HG03575 (cell line): Measurements from ENCODE around the gene IGFBPL1.
"Not testable (repeated sequence)": the region's sequence is repeated elsewhere in the genome, so short reads cannot be mapped to it uniquely, and the experiment has no call there.

Experiments used
- ATAC-seq: cut with Tn5 transposase; IDR thresholded peaks from one replicate; pipeline ENCODE4 v1.9.1; 2021; ENCODE audit not compliant: unreplicated experiment, insufficient number of reproducible peaks, low FRiP score; ENCODE audit errors: extremely low read depth

The IGFBPL1 gene

GRCh38 chr9:38423973-38424843 is at the start of gene IGFBPL1:
Gene IGFBPL1, minus strand, starts transcription at chr9:38424454. Its CDS starts 30 bp downstream, at chr9:38424424.
- ATAC-seq, result no peak

DNA sequence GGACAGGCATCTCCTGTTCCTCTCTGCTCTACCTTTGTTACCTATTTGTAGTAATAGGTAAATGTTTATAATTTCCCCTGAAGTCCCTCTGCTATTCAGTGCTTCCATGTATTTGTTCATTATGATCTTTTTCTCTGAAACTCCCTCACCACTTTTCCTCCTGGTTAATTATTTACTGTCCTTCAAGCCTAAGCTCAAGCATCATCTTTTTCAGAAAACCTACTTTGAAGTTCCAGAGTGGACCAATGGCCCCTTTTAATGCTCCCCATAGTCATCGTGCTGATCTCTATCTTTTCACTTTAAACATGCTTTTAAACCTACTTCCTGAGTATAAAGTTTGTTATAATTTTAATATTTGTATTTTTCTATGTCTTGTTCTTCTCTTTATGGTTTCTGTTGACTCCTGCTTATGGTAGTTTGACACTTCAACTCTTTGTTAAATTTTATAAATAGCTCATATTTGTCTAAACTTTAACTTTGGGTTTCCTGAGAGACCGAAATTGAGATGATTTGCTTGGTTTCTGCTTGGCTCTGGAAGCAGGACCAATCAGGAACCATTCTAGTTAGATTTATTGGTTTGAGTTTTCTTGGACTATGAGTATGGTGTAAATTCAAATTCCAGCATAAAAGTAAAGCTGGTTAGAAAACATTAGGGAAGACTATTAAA is 48.5 kb upstream of the IGFBPL1 start:
- not testable (repeated sequence) for ATAC-seq

- ATAC-seq, result no peak
Observed at GRCh38 chr9:38467404-38467803, 43.1 kb upstream of the IGFBPL1 start.

DNA sequence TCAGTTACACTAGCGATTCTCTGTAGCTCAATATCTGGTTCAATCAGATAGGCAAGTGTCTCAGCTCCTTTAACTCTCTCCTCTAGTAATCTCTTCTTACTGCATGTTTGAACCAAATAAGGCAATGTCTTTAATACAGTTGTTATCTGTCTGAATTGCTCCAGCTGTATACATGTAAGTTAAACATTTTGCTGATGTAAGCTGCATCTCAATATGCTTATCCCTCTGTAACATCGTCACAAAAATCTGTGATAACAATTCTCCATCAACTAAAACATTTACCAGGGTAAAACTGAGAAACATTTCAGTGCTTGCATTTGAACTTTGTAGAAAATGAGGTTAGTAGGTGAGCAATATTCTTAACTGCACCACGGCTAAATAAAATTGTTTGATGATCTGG is 29.6 kb upstream of the IGFBPL1 start:
- ATAC-seq, result no peak

- no peak for ATAC-seq
Observed at GRCh38 chr9:38451162-38451561, 26.9 kb upstream of the IGFBPL1 start.

DNA sequence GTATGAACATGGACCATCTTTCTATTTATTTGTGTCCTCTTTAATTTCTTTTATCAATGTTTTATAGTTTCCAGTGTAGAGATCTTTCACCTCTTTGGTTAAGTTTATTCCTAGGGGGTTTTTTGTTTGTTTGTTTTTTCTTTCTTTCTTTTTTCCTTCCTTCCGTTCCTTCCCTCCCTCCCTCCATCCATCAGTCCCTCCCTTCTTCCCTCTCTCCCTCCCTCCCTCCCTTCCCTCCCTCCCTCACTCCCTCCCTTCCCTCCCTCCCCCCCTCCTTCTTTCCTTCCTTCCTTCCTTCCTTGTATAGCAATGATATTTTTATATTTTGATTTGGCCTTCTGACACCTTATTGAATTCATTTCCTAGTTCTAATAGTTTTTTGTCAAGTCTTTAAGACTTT is 23.4 kb upstream of the IGFBPL1 start:
- no peak for ATAC-seq

DNA sequence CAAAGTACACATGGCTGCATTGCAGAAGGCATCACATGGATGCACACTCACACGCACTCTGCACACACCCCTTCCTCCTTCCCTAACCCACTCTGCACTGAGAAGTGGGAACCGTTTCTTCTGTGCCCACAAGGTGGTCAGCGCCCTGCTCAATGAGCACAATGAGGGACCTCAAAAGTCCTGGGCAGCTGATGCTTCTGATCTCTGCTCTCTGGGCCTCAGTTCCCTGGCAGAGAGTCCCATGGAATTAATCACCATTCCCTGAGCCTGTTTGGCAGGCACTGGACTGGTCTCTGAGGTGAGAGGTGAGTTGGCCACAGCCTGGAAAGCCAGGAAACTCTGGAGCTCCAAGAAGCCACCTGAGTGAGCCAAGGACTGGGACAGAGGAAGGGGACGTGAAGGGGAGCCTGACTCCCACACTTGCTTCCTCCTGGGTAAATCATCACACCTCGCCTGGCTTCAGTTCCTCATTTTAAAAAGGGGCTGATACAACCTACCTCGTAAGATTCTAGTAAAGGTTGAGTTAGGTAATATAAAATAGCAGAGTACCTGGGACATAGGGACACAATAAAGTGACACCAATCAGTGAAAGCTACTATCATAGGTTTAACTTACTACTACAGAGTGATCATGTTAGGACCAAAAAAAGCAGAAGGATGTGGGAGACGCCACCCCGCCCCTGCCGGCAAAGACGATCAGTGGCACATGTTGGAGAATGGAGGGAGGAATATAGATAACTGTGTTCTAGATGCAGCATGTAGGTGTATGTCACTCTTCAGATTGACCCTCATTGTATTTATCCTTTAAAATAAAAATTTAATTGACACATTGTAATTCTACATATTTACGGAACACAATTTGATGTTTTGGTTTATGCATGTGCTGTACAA is 21.1 kb upstream of the IGFBPL1 start:
- no peak for ATAC-seq

DNA sequence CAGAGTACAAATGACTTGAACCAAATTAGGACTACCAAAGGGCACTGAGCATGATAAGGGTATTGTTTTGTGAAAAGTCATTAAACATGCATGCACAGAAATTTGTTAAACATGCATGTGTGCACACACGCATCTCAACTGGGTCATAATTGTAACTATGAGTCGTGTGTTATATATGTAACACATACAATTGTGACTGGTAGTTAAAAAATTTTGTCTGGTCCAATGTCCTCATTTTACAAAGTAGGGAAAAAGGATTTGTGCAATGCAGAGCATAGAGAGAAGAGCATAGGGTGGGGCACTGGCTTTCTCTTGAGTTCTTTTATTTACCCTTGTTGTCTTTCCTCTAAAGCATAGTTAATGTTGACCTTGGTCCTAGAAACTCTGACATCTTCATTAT is 19.3 kb upstream of the IGFBPL1 start:
- no peak for ATAC-seq

DNA sequence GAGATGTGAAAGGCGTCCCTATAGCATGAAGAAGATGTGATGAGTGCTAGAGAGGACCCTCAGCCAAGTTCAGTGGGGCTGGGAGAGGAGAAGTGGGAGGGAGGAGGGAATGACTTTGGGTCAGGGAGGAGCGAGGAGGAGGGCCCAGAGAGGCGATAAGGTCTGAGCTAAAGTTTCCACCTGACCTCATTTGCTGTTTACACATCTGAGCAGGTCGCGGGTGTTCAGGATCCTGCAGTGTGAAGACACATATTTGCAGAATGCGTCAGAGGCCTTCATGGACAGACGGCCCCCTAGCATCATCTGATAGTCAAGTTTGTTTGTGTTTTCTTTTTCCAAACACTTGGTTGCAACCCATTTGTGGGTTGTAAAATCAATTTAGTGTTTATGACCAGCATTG is 18.9 kb upstream of the IGFBPL1 start:
- ATAC-seq, result no peak

DNA sequence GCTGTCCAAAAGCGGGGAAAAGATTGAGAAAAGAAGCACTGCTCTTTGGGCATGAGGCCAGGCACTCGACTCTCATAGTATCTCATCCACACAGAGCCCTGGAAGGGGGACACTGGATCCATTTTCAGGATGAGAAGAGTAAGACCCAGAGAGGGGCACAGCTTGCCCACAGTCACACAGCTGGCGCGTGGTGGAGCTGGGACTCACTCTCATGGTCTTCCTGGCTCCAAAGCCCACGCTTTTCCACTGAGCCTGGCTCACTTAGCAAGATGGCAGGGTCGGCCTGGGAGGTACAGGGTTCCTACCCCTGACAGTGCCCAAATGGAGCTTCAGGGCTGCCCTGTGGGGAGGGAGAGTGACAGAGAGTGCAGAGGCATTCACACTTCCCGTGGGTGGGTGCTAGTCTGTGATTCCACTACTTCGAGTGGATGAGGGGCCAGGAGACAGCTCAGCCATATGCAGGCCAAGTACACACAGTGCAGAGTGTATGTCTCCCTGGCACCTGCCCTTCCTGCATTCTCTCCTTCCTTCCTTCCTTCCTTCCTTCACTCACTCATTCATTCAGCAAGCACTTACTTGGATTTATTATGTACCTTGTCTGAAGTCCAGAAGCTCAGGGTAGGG is 18.3 kb upstream of the IGFBPL1 start:
- ATAC-seq, result no peak

DNA sequence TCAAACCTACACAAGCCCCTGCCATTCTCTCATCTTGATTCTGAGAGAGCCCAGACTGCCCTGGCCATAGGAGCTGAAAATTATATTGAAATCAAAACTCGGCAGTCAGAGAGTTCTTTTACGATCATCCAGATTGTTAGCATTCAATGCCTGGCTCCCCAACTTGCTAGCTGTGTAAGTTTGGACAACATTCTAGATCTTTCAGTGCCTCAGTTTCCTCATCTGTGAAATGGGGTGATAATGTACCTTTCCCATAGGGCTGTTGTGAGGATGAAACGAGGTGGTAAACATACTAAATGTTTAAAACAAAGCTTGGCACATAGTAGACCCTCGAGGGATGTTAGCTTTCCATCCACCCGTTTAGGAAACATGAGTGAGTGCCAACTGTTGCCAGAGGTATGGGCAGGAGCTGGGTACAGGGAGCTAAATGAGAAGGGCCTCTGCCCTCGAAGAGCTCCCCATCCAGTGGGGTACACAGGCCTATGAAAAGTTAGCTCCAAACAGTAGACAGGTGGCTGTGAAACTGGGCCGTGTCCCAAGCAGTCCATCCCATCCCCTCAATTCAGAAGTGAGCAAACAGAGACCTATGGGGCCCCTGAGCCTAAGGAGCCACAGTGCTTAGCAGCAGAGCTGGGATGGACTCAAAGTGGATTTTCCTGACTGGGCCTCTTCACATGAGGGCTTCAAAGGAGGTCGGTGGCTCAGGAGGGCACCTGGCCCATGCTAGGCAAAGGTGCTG is 17.3 kb upstream of the IGFBPL1 start:
- ATAC-seq, result no peak

- ATAC-seq, result no peak
Observed at GRCh38 chr9:38440516-38440915, 16.3 kb upstream of the IGFBPL1 start.

DNA sequence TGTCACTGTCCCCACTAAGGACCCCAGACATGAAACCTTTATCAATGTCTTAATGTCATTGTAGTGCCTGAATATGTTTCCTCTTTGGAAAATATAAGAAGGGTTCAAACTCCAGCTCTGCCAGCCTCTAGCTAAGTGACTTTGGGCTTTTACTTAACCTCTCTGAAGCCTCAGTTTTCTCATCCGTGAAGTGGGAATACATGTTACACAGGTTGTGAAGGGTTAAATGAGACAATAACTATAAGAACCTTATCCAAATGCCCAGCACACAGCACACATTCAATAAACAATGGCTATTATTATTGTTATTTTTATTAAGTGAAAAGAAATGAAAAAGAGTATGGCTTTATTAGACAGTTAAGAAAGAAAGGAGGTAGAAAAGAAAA is 15.7 kb upstream of the IGFBPL1 start:
- ATAC-seq, result no peak

- ATAC-seq, result no peak
Observed at GRCh38 chr9:38439291-38439915, 15.1 kb upstream of the IGFBPL1 start.

DNA sequence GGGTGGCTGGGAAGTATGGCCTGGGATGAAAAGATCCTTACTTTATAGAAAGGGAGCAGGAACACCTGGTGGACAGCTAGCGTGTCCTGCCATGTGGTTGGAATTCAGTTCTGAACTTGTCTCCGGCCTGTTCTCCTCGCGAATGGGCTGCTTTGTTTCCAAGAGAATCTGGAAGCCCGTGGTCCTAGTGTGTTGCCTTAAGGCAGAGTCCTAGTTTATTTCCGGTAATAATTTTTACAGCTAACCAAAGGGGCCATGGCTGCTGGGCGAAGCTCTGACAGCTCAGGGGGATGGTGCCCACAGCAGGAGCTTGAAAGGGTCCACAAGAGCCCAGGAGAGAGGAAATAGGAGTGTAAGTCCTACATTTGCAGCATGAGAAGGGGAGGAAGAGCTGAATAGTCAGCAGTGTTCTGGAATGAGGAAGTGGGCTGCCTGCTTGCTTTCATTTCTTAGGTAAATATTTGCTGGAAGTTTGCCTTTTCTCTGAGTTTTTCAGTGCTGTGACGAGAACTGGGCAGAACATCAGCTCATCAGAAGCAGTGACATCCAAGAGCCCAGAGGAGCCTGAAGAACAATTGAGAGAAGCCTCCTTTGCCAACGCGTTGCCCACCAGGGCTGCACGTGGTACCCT is 13.1 kb upstream of the IGFBPL1 start:
- no peak for ATAC-seq

DNA sequence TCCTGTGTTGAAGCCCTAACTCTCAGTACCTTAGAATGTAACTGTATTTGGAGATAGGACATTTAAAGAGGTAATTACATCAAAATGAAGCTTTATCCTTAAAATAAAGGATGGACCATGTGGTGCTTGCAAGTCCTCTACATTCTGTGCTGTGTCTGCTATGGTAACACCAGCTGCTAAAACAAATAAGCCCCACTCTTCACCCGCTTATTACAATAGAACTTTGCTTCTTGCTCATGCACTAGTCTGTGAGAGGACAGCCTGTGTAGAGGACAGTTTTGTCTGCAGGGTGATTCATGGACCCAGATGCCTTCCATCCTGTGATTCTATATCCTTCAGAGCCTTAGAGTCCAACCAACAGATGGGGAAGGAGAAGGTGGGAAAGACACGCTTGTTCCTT is 12.5 kb upstream of the IGFBPL1 start:
- no peak for ATAC-seq

GRCh38 chr9:38435521-38435920 is 11.3 kb upstream of the IGFBPL1 start:
- no peak for ATAC-seq

GRCh38 chr9:38434853-38435252 is 10.6 kb upstream of the IGFBPL1 start:
- ATAC-seq, result no peak
